HG02571 (cell line): ENCODE results near the gene GGTLC3.
"Not testable (repeated sequence)": the region's sequence is repeated elsewhere in the genome, so short reads cannot be mapped to it uniquely, and the experiment has no call there.

ENCODE experiments used
- ATAC-seq: cut with Tn5 transposase; IDR thresholded peaks from one replicate; pipeline ENCODE4 v1.9.1; 2021; ENCODE audit warnings: mild to moderate bottlenecking, moderate library complexity; ENCODE audit not compliant: unreplicated experiment

The GGTLC3 gene

DNA sequence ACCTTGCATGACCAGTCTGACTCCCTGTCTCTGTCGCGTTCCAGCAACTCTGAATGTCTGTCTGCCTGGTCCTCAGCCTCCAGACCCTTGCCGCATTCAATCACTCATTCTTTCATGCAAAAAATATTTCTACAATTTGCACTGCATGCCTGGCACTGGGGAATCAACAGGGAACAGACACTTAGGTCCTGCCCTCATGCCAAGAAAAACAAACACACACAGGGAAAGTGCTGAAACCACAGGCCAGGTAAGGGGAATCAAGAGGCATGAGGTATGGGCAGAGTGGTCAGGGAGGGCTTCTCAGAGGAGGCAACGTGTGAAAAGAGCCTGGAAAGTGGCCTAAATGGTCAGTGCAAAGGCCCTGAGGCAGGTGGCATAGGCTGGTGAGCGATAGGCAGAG is at the start of gene GGTLC3:
TSS of gene GGTLC3 (minus strand) at position 101 of the 400 bp plus-strand sequence. CDS start 264 bp downstream, outside the sequence.
- ATAC-seq: not testable (repeated sequence)

DNA sequence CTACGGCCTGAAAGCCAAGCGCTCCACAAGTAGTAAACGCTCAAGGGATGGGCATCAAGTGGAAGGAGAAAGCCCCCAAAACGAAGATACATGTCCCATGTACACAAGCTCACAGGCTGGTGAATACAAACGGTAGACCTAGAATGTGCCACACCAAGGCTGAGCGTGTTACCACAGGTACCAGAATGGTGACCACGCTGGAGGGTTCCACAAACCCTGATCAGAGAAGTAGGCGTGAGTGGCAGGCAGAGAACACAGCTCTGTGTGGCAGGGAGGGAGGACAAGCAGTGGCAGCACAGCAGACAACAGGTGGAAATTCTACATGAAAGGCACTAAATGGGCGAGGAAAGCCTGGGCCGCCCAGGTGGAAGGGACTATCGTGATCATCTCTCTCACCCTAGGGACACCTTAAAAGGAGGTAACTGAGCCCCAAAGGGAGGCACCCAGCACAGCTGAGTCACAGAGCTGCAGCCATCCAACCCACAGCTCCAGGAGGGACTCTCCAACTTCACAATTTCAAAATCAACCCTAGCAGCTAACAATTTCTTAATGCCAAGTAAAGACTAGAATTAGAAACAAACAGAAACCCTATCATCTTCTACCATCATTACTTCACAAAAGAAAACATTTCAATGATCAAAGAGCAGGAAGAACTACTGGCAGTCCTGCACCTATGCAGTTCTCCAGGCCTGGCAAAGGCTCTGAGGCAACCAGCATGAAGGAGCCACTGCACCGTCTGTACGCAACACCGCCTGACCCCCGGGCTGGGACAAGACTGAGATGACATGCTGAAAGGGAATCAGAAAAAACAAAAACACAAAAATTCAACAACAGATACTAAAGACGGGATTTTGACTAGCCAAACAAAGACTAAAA is 42.4 kb upstream of the GGTLC3 start:
- not testable (repeated sequence) for ATAC-seq

GRCh38 chr22:18558939-18559338 is 41.0 kb upstream of the GGTLC3 start:
- not testable (repeated sequence) for ATAC-seq

DNA sequence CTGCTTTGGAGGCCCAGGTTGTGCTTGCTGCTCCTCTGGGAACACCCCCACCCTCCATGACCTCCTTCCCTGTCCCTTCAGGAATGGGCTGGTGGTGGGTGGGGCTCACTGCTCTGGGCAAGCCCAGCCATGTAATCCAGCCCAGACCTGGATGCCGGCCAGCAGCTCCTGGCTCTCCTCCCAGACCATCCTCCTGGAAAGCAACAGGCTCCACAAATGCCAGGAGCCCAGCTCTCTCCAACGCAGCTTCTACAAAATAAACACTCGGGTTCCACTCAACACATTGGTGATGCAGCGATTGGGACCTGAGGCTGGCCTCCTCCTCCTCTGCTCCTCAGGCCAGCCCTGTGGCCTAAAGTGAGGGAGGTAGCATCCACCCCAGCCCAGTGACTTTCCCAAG is 40.6 kb upstream of the GGTLC3 start:
- ATAC-seq: not testable (repeated sequence)

GRCh38 chr22:18554280-18555256 is 36.6 kb upstream of the GGTLC3 start:
- ATAC-seq: not testable (repeated sequence)

- not testable (repeated sequence) for ATAC-seq
Observed at GRCh38 chr22:18552839-18553597, 35.1 kb upstream of the GGTLC3 start.

GRCh38 chr22:18551046-18551445 is 33.1 kb upstream of the GGTLC3 start:
- not testable (repeated sequence) for ATAC-seq

DNA sequence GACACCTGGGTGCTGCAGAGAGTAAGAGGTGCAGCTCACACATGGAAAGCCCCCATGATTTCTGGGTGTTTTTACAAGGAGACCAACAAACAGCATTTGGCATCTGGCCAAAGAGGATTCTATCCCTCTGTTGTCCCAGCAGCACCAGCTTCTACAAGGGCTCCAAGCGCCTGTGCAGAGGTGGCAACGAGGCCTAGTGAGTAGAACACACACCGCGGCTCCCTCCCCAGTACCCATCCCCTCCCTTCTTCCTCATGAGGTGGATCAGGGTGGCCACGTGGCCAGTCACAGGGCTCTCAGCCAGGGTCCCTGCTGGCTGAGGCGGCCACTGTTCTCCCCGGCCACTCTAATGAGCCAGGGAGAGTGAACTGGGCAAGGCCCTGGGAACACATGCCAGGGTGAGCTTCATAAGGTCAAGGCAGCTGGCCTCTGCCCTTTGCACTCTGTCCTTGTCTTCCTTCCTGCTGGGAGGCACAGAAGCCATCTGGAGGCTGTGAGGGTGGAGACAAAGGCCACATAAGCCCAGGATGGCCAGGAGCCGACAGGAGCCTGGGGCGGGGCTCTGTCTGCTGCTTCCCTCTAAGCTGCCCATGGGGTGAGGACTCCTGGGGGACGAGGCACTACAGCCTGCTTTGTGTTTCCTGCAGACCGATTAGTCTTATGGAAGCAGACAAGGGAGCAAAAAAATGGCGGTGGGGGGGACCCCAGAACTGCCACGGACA is 31.7 kb upstream of the GGTLC3 start:
- not testable (repeated sequence) for ATAC-seq

DNA sequence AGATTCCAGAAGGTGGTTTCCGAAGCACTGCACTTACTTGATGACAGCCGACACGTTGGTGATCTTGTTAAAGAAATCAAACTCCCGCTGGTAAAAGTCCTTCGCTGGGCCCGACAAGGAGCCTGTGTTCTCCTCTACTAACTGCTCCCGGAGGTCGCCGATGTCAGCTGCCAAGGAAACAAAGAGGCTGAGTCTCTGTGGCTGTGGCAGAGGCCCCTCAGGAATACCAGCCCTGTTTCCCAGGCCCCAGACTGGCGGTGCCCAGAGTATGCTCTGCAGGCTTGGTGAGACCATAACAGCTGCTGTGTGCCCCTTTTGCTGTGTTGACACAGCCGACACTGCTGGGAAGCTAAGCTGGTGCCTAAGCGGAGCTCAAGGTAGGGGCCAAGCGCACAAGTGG is 26.7 kb upstream of the GGTLC3 start:
- not testable (repeated sequence) for ATAC-seq

- not testable (repeated sequence) for ATAC-seq
Observed at GRCh38 chr22:18543400-18543799, 25.4 kb upstream of the GGTLC3 start.

- not testable (repeated sequence) for ATAC-seq
Observed at GRCh38 chr22:18539994-18540393, 22.0 kb upstream of the GGTLC3 start.

GRCh38 chr22:18534315-18534714 is 16.4 kb upstream of the GGTLC3 start:
- not testable (repeated sequence) for ATAC-seq

DNA sequence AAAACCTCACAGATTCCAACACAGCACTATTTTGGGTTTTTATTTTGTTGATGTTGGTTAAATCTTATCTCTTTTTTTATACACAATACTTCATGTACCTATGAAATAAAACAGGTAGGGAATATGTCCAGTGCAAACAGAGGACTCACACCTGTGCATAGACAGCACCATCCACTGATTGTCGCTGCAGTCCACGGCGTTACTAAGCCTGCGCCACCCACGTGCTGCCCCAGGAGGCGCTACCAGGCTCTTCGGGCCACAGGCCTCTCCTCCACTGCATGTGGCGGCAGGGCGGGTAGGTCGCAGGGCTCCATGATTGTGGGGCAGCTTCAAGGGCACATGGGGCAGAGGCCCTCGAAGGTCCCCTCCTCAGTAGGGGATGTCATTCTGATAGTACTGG is 15.7 kb upstream of the GGTLC3 start:
- ATAC-seq: not testable (repeated sequence)

GRCh38 chr22:18529416-18530145 is 11.6 kb upstream of the GGTLC3 start:
- ATAC-seq: not testable (repeated sequence)

DNA sequence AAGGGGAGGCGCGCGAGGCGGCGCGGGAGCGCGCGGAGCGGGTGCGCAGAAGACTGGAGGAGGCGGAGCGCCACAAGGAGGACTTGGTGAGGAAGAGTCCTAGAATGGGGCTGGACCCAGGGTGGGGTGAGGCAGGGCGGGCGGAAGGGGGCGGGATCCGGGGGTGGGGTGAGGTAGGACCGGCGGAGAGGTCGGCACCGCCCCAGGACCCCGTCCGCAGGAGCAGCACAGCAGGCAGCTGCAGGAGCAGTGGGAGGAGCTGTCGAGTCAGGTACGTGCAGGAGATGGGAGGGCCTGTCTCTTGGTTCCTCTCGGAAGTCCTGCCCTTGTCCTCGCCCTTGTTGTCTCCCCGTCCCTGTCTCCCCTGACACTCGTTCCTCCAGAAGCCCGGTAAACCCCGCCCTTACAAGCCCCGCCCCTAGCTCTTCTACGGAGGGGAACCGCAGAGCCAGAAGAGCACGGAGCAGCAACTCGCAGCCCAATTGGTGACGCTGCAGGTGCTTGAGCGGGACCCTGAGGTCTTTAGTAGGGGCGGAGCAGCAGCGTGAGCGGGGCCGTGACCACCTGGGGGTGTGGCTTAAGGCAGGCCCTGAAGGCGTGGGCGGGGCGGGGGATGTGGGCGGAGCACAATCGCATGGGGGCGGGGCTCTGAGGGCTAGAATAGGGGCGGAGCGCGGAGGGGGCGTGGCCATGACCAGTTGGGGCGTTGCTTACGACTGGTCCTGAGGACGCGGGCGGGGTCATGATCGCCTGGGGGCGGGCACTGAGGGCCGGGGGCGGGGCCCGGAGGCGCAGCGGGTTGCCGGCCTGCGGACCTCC is 10.8 kb upstream of the GGTLC3 start:
- peak; percentile 74 for ATAC-seq

DNA sequence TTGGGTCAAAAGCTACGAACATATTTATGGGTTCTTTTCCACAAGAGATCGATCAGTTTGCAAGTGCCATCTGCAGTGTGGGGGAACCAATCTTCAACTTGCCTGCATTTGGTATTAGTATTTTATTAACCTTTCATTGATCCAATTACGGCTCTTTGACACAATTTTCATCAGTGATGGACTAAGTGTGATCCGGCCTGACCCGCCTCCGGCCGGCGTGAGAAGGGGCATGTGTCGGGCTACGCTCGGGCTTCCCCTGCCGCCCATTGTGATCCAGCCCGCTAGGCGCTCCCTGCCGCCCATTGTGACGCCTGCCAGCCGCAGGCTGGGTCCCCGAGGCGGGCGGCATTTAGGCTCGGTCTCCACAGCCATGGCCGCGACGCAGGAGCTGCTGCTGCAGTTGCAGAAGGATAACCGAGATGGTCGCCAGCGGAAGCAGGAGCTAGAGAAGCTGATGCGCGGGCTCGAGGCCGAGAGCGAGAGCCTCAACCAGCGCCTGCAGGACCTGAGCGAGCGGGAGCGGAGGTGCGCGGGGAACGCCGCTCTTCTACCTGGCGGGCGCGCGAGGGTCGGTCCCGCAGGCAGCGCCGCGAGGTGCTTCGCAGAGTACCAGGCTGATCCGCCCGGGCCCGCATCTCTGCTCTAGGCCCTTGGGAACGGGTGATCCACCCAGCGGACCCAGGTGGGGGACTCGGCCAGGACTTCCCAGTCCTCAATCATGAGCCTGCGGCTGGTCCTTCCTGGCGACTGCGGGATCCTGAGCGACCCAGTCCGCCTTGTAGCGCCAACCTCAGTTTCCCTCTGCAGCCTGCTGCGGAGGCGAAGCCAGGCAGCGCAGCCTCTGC is 10.0 kb upstream of the GGTLC3 start, which contains the start of gene TMEM191B:
TSS of gene TMEM191B (plus strand) at position 51 of the 845 bp plus-strand sequence. CDS start at position 230, 179 bp downstream.
- peak; percentile 6 for ATAC-seq

GRCh38 chr22:18523328-18523727 is 5.4 kb upstream of the GGTLC3 start:
- not testable (repeated sequence) for ATAC-seq
